WTC11 (cell line): ENCODE data around the gene ACSL1.

Experiments
- ELF4 ChIP-seq: sonication (generic); formaldehyde crosslinking; IDR thresholded peaks from 2 replicates; pipeline ENCODE4 v1.8.1; 2022; ENCODE audit warnings: low read depth, mild to moderate bottlenecking, moderate library complexity, missing genetic modification reagents
- ESRRA ChIP-seq: sonication (generic); formaldehyde crosslinking; IDR thresholded peaks from 2 replicates; pipeline ENCODE4 v1.8.1; 2022; ENCODE audit warnings: mild to moderate bottlenecking, missing genetic modification reagents, borderline replicate concordance
- MYBL2 ChIP-seq: sonication (generic); formaldehyde crosslinking; IDR thresholded peaks from 2 replicates; pipeline ENCODE4 v1.8.1; 2023; ENCODE audit warnings: mild to moderate bottlenecking, moderate library complexity, missing genetic modification reagents
- TF ChIP-seq, protein P1 (sequence below): fragments of 200-600 bp; IDR thresholded peaks from 2 replicates; pipeline ENCODE4 v1.8.0; 2022; ENCODE audit warnings: antibody characterized with exemption

DNA sequence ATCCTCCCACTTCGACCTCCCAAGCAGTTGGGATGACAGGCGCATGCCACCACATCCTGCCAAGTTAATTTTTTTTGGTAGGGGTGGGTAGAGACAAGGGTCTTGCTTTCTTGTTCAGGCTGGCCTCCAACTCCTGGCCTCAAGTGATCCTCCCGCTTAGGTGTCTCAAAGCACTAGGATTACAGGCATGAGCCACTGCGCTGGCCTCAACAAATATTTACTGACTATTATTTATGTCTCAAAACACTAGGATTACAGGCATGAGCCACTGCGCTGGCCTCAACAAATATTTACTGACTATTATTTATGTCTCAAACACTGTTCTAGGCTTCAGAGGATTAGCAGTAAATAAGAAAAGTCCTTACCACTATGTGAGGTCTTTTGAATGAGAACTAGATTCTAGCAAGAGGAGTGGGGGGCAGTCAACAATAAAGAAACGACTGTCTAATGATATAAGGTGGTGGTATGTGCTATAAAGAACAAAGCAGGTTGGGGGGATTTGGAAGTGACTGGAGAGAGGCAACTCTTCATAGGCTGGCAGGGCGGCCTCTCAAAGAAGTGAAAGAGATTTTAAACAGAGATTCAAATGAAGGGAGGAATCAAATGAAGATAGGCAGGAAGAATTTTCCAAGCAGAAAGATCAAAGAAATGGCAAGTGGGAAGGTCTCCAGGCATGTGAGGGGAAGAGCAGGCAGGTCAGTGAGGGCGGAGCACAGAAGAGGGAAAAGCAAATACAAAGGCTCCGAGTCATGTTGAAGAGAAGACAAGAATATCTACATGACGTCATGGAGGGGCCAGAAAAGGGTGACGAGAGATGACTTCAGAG is 12.7 kb upstream of the ACSL1 start:
- TF ChIP-seq MYBL2 (CRISPR knock-in tag), result no peak
- TF ChIP-seq, protein P1, sequence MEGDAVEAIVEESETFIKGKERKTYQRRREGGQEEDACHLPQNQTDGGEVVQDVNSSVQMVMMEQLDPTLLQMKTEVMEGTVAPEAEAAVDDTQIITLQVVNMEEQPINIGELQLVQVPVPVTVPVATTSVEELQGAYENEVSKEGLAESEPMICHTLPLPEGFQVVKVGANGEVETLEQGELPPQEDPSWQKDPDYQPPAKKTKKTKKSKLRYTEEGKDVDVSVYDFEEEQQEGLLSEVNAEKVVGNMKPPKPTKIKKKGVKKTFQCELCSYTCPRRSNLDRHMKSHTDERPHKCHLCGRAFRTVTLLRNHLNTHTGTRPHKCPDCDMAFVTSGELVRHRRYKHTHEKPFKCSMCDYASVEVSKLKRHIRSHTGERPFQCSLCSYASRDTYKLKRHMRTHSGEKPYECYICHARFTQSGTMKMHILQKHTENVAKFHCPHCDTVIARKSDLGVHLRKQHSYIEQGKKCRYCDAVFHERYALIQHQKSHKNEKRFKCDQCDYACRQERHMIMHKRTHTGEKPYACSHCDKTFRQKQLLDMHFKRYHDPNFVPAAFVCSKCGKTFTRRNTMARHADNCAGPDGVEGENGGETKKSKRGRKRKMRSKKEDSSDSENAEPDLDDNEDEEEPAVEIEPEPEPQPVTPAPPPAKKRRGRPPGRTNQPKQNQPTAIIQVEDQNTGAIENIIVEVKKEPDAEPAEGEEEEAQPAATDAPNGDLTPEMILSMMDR, result no peak
- TF ChIP-seq ELF4 (CRISPR knock-in tag), result no peak
- no peak for TF ChIP-seq ESRRA (CRISPR knock-in tag)
